Measurements from ENCODE around the gene ADAMTS6. TPM values are rescaled to one million over a fixed set of nuclear protein-coding genes. Genes with fewer than 3 reads are reported as not detected.

ADAMTS6 gene
- total RNA-seq, 1 donor from 2014 or later, result 1.5 TPM

DNA sequence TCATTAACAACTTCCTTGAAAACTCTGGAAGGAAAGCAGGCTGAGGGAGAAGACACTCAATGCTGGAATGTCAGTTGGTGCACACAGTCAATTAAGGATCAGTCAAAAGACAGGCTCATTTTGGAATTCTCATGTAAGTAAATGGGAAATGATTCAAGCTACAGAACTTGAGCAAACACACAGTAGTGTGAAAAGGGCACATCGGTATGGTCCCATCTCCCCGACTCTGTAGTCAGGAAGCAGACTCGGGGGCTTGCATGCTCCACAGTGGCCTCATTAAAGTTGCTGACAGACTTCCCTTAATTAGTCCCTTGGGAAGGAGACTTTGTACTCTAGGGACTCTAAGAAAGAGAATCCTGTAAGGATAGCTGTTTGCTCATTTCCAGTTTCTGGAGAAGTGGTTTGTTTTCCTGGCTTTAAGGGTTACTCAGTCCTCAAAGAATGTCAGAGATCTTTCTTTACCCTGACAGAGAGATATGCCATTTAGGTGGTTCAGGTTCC is 339.2 kb downstream of the ADAMTS6 start:
- H3K36me3 ChIP-seq, result no peaks in the 10 kb centered on the region
- TF ChIP-seq, protein P1, sequence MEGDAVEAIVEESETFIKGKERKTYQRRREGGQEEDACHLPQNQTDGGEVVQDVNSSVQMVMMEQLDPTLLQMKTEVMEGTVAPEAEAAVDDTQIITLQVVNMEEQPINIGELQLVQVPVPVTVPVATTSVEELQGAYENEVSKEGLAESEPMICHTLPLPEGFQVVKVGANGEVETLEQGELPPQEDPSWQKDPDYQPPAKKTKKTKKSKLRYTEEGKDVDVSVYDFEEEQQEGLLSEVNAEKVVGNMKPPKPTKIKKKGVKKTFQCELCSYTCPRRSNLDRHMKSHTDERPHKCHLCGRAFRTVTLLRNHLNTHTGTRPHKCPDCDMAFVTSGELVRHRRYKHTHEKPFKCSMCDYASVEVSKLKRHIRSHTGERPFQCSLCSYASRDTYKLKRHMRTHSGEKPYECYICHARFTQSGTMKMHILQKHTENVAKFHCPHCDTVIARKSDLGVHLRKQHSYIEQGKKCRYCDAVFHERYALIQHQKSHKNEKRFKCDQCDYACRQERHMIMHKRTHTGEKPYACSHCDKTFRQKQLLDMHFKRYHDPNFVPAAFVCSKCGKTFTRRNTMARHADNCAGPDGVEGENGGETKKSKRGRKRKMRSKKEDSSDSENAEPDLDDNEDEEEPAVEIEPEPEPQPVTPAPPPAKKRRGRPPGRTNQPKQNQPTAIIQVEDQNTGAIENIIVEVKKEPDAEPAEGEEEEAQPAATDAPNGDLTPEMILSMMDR (IDR thresholded peaks at IDR 0.05; ENCODE audit: borderline replicate concordance), result no peak
- intact Hi-C loops (cut with micrococcal nuclease), result no loop called here

GRCh38 chr5:65142016-65142415 is 339.7 kb downstream of the ADAMTS6 start:
- no peaks in the 10 kb centered on the region for H3K36me3 ChIP-seq
- H3K27me3 ChIP-seq (ENCODE audit: low read depth), result no peaks in the 10 kb centered on the region
- H3K27ac ChIP-seq (replicated peaks), result no peak overlapping the region
- intact Hi-C loops (cut with micrococcal nuclease), result no loop called here
- peaks cover 10% of the 10 kb centered on the region for H3K4me1 ChIP-seq
- H3K4me3 ChIP-seq, result no peak overlapping the region
- no peak for DNase-seq
- no peaks in the 10 kb centered on the region for H3K9me3 ChIP-seq (replicated peaks)
- TF ChIP-seq, protein P1 (IDR thresholded peaks at IDR 0.05; ENCODE audit: borderline replicate concordance), result no peak

More for the DNA sequence above, 339.2 kb downstream of the ADAMTS6 start:
- Histone ChIP-seq H3K4me1 (peaks cover 10% of the 10 kb centered on the region), H3K4me3 (no peak overlapping the region), H3K27me3 (ENCODE audit: low read depth) (no peaks in the 10 kb centered on the region), H3K27ac (replicated peaks) (no peak overlapping the region), H3K9me3 (replicated peaks) (no peaks in the 10 kb centered on the region)
- no peak for DNase-seq

DNA sequence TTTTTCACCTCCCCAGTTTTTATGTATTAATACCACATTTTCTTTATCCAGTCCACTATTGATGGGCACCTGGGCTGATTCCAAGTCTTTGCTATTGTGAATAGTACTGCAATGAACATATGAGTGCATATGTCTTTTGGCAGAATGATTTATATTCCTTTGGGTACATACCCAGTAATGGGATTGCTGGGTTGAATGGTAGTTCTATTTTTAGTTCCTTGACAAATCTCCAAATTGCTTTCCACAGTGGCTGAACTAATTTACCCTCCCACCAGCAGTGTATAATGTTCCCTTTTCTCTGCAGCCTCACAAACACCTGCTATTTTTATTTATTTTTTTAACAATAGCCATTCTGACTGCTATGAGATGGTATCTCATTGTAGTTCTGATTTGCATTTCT is 340.2 kb downstream of the ADAMTS6 start:
- intact Hi-C loops (cut with micrococcal nuclease), result no loop called here
- TF ChIP-seq, protein P1 (IDR thresholded peaks at IDR 0.05; ENCODE audit: borderline replicate concordance), result no peak
- H3K9me3 ChIP-seq (replicated peaks), result no peaks in the 10 kb centered on the region
- H3K4me3 ChIP-seq, result no peak overlapping the region
- H3K4me1 ChIP-seq, result peaks cover 10% of the 10 kb centered on the region
- DNase-seq, result no peak
- H3K36me3 ChIP-seq, result no peaks in the 10 kb centered on the region
- H3K27me3 ChIP-seq (ENCODE audit: low read depth), result no peaks in the 10 kb centered on the region
- no peak overlapping the region for H3K27ac ChIP-seq (replicated peaks)

GRCh38 chr5:65137631-65138030 is 344.1 kb downstream of the ADAMTS6 start:
- DNase-seq, result no peak
- H3K4me3 ChIP-seq, result no peak overlapping the region
- intact Hi-C loops (cut with micrococcal nuclease), result no loop called here
- peaks cover 21% of the 10 kb centered on the region for H3K4me1 ChIP-seq
- H3K36me3 ChIP-seq, result no peaks in the 10 kb centered on the region
- H3K9me3 ChIP-seq (replicated peaks), result no peaks in the 10 kb centered on the region
- TF ChIP-seq, protein P1 (IDR thresholded peaks at IDR 0.05; ENCODE audit: borderline replicate concordance), result no peak
- H3K27me3 ChIP-seq (ENCODE audit: low read depth), result no peaks in the 10 kb centered on the region
- H3K27ac ChIP-seq (replicated peaks), result no peak overlapping the region

- H3K4me1 ChIP-seq, result peaks cover 11% of the 10 kb centered on the region
- no peaks in the 10 kb centered on the region for H3K27me3 ChIP-seq (ENCODE audit: low read depth)
- H3K27ac ChIP-seq (replicated peaks), result peak overlapping the region; percentile 10
- no peaks in the 10 kb centered on the region for H3K9me3 ChIP-seq (replicated peaks)
- H3K36me3 ChIP-seq, result no peaks in the 10 kb centered on the region
- DNase-seq, result no peak
- no peak overlapping the region for H3K4me3 ChIP-seq
- intact Hi-C loops (cut with micrococcal nuclease), result no loop called here
- TF ChIP-seq, protein P1 (IDR thresholded peaks at IDR 0.05; ENCODE audit: borderline replicate concordance), result no peak
These were observed 348.1 kb downstream of the ADAMTS6 start for GRCh38 chr5:65133477-65134110.

All from left ventricle myocardium inferior (tissue), 1 donor.